GM20431 (cell line): Measurements from ENCODE around the gene PRR5.
"Not testable (repeated sequence)": the region's sequence is repeated elsewhere in the genome, so short reads cannot be mapped to it uniquely, and the experiment has no call there.

Experiments
- in situ Hi-C: fragments of 300-500 bp; cut with MseI, MboI; formaldehyde crosslinking; loops from one replicate; pipeline ENCODE4 v1.15.0; 2020; ENCODE audit warnings: low sequenced_read_pairs; ENCODE audit not compliant: unreplicated experiment

Gene PRR5

DNA sequence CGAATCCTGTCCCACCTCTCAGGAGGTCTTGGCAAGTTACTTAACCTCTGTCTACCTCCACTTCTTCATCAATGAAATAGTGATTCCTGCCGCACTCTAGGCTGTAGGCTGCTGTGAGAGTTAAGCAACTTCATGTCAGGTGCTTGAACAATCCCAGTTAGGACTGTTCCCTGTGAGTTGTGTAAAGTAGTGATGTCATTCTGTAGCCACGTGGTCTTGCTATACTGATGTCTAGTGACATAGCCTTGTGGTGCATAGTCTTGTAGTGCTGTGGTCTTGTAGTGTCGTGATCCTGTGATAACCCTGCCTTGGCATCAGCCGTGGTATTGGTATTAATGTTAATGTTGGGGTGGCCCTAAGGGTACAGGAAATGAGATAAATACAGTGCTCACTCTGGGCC lies 30.3 kb upstream of the PRR5 start:
- in situ Hi-C loops = no loop called here

DNA sequence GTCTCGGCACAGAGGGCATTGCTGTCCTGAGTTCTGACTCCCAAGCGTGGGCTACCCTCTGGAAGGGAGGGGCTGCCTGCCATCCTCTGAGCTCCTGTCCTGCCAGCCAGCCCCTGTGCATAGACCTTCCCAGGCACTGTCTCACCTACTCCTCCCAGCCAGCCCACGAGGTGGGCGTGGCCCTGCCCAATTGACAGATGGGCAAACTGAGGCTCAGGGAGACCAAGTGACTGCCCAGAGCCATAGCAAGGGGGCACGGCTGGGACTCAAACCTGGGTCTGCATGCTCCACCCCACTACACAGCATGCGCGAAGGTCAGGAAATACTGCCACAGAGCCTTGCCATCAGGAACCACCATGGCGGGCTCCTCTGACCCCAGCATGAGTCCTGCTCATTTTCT lies 29.4 kb upstream of the PRR5 start:
- in situ Hi-C loops = no loop called here

DNA sequence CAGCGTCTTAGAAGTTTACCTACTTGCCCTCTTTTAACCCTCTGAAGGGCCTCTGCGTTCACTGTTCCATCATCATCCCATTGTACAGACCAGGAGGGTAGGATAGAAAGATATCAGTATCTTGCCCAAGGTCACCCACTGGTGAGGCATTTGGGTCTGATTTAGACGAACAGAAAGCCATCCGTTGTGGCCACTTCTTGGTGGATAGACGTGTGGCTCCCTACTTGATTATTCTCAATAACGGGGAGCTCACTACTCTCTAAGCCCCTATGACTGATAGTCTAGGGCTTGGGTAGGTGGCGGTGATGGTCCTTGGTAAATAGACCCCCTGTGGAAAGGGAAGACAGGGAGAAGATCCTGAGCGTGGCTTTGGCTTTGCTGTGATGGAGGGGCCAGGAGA lies 28.6 kb upstream of the PRR5 start:
- in situ Hi-C loops = no loop called here

GRCh38 chr22:44676066-44676440 lies 26.0 kb upstream of the PRR5 start:
- in situ Hi-C loops = not testable (repeated sequence)

- in situ Hi-C loops = no loop called here
Measured at GRCh38 chr22:44676441-44677352, 25.3 kb upstream of the PRR5 start.

- in situ Hi-C loops = no loop called here
Measured at GRCh38 chr22:44677353-44677840, 24.6 kb upstream of the PRR5 start.

- in situ Hi-C loops = no loop called here
Measured at GRCh38 chr22:44677871-44678555, 24.0 kb upstream of the PRR5 start.

- in situ Hi-C loops = no loop called here
Measured at GRCh38 chr22:44678556-44679305, 23.3 kb upstream of the PRR5 start.

DNA sequence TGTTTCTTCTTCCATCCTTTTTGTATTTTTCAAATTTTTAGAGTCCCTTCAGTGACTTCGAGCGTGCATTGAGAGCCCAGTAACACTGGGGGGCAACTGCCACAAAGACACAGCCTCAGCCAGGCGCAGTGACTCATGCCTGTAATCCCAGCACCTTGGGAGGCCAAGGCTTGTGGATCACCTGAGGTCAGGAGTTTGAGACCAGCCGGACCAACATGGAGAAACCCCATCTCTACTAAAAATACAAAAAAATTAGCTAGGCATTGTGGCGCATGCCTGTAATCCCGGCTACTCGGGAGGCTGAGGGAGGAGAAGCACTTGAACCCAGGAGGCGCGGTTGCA lies 22.7 kb upstream of the PRR5 start:
- in situ Hi-C loops = not testable (repeated sequence)

DNA sequence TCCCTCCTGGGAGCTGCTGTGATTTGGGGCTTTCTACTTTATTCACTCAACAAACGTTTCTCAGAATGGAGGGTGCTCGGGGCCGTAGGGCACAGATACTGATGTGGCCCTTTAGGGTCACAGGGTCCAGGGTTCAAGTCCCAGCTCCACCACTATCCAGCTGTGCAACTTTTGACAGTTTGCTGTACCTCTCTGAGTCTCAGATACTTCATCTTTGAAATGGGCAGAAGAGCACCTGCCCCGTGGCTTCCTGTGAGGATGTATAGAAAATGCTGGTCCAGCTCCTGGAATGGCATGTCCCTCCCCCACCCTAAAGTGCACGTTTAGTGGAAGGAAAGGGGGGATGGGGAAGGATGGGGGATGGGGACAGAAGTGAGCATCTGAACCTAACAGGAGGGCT lies 21.9 kb upstream of the PRR5 start:
- in situ Hi-C loops = no loop called here

DNA sequence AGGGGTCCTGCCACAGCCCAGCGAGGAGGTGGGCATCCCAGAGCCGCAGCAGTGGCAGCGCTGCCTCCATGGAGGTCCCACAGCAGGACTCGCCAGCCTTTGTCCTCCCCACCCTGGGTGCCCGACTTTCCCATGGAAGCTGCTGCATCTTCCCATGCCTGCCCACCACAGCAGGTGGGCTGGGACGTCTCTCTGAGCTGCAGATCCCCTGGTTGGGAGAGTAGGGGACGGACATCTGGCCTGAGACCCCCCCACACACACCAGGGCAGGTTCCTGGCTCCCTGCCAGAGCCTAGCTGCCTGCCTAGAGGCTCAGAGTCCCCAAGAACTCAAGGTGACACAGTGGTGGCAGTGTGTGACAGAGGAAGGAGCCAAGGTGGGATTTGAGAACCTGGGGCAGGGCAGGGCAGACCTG lies 21.5 kb upstream of the PRR5 start:
- in situ Hi-C loops = no loop called here

DNA sequence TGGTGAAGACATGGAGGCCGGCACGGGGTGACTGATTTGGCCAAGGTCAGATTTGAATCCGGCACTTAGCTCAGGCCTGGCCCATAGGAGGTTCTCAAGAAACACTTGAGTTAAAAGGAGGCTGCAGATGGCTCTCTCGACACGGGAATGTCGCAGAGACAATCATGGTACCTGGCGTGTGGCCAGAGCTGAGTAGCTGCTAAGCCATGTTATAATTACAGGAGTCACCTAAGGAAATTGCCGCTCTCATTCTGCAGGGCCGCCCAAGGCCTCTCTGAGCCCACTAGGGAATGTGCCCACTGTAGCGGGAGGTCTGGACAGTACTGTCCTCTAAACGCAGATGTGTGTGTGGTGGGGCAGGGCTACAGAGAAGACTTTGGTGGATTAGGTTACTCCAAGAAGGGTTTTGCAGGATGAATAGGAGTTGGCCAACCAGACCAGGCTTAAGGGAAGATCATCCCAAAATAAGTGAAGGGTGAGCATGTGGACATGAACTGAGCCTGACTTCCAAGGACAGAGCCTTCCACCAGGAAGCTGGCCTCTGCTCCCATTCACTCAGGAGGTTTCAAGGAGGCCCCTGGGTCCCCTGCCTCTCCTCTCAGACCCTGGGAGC lies 19.3 kb upstream of the PRR5 start:
- in situ Hi-C loops = no loop called here

DNA sequence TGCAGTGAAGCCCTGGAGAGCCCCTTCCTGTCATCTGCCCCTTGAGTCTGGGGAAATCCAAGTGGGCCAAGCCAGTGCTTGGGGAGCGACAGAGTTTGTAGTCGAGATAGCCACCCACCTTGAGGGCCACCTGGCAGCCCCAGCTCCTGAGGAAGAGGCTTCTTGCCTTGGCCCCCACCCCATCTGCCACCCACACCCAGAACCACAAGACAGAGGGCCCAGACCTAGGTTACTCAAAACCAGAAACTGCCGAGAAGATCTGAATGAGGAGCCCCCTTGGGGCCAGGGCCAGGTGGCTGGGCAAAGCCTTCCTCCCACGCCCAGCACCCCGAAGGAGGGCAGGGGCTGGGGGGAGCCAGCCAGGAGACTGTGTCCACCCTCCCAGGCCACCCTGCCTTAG lies 18.8 kb upstream of the PRR5 start:
- in situ Hi-C loops = no loop called here

DNA sequence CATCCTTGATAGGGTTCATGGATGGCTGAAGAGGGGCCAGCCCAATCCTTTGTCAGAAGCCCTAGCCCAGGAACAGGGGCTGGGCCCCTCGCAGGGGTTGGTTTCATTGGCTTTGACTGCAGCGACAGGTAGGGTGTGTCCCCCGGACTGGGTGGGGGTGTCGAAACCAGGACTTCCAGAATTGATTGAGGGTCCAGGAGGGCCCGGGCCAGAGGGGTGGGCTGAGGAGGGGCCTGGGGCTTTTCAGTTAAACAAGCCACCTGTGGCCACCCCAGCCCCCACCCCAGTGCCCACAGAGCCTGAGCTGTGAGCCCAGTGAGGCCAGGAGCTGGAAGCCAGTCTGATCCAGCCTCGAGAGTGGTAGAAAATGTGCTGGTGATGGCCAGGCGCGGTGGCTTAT lies 18.1 kb upstream of the PRR5 start:
- in situ Hi-C loops = no loop called here

DNA sequence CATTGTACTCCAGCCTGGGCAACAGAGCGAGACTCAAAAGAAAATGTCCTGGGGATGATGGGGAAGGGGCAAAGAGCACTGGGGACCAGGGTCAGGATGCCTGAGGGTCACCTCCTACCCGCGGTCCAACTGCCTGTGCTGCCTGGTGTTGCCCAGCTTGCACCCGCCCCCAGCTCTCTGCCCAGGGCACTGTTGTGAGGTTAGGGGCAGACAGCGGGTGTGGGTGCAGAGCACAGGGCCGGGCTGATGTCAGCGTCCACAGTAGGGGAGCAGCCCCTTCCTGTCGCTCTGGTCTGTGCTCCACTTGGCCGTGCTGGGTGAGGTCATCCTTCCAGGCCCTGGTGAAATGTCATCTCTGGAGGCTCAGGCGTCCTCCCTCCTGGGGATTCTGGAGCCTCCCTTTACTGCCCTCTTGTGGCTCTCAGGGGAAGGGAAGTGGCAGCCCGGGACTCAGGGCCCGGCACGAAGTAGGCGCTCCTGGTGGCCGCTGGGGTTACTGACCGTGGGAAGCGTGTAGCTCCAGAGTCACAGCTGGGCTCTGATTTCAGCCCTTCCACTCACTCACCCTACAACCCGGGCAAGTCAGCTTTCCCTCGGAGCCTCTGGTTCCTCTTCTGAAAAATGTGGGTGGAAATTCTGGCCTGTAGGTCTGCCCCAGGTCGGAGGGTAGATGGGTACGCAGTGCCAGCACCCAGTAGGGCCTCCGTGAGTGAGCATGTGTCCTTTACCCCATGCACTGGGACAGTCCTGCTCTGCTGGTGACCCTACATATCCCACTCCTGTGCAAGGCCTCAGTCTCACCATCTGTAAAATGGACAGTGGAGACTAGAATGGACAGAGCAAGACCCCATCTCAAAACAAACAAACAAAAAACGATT lies 17.3 kb upstream of the PRR5 start:
- in situ Hi-C loops = no loop called here

DNA sequence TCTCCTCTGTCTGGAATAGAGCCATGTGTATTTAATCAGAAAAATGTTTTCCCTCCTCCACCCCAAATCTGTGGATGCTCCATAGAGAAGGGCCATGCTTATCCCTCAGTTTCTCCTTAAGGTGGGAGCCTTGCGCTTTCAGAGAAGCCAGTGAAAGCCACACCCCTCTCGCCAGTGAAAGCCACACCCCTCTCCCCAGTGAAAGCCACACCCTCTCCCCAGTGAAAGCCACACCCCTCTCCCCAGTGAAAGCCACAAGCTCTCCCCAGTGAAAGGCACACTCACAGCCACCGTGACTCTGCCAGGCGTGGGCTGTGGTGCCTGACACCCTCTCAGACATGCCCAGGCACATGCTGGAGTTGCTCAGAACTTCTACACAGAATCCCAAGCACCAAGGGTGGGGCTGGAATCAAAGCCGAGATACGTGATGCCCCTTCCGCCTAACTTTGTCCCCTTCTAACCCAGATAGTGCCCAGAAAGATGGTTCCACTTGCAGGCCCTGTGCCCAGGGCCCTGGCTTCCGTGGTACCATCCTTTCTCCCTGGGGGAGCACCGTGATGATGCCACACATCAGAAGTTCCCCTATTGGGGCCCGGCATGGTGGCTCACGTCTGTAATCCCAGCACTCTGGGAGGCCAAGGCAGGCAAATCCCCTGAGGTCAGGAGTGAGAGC lies 16.5 kb upstream of the PRR5 start:
- in situ Hi-C loops = no loop called here

DNA sequence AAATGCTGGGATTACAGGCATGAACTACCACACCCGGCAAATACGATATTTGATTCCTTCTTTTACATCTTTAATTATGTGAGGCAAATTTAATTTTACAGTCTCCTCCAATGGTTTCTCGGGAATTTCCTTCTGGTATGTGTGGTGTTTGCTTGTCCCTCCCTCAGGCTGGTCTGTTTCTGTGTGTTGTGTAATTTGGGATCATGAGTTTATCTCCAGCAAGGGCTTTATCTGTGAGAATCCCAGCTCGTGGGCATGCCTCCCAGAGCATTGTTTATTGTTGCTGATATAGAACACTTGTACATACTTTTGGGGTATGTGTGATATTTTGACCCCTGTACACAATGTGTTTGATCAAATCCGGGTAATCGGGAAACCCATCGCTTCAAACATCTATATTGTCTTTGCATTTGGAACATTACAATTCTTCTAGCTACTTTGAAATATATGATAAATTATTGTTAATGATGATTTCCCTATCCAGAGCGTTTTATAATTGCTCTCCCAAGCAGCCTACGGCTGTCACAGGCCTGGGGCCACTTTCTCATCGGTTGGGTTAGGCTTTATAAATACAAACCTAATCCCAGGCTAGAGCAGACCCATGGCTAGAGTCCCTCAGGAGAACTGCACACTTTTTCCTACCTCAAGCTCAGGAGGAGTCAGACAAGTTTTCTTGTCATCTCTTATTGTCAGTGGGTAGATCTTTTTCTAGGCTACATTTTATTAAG lies 15.0 kb upstream of the PRR5 start:
- in situ Hi-C loops = no loop called here

GRCh38 chr22:44689173-44689572 lies 12.8 kb upstream of the PRR5 start:
- in situ Hi-C loops = no loop called here
